Astrocyte (in vitro differentiated cells and primary cell): ENCODE results near the gene TTLL5. TPM values are rescaled to one million over a fixed set of nuclear protein-coding genes. Genes with fewer than 3 reads are reported as not detected.

Experiments
- DNase-seq: peaks from one replicate; pipeline ENCODE4 v3.0.0-alpha.2; 2010; ENCODE audit warnings: low read depth
- FAIRE-seq: peaks from 2 replicates; lab custom pipeline; 2011; peaks lifted over from hg19 to GRCh38; lab: Jason Lieb, UNC
- H2AFZ ChIP-seq: 2 replicates; pipeline ENCODE4 v1.6.0; 2012; ENCODE audit warnings: low read depth, low read length, inconsistent platforms
- H3K27ac ChIP-seq: 2 replicates; pipeline ENCODE4 v1.5.1; 2011; ENCODE audit warnings: low read depth, low read length, inconsistent platforms
- H3K27me3 ChIP-seq: 2 replicates; pipeline ENCODE4 v1.6.0; 2011; ENCODE audit warnings: low read length, inconsistent platforms; ENCODE audit not compliant: insufficient read depth
- H3K36me3 ChIP-seq: 2 replicates; pipeline ENCODE4 v1.5.1; 2011; ENCODE audit warnings: low read length, inconsistent platforms; ENCODE audit not compliant: insufficient read depth
- H3K4me1 ChIP-seq: 2 replicates; pipeline ENCODE4 v1.5.1; 2011; ENCODE audit warnings: low read length, inconsistent platforms; ENCODE audit not compliant: insufficient read depth
- H3K4me2 ChIP-seq: 2 replicates; pipeline ENCODE4 v1.6.0; 2012; ENCODE audit warnings: low read length, inconsistent platforms
- H3K4me3 ChIP-seq: 2 replicates; pipeline ENCODE4 v1.5.1; 2011; ENCODE audit warnings: low read depth, mild to moderate bottlenecking, low read length, inconsistent platforms; ENCODE audit not compliant: insufficient read depth
- H3K79me2 ChIP-seq: 2 replicates; pipeline ENCODE4 v1.6.0; 2012; ENCODE audit warnings: mild to moderate bottlenecking, low read length, inconsistent platforms; ENCODE audit not compliant: insufficient read depth
- H3K9ac ChIP-seq: 2 replicates; pipeline ENCODE4 v1.6.0; 2012; ENCODE audit warnings: mild to moderate bottlenecking, low read length, inconsistent platforms
- H3K9me3 ChIP-seq: 2 replicates; pipeline ENCODE4 v1.5.1; 2012; ENCODE audit warnings: low read depth, mild to moderate bottlenecking, low read length, inconsistent platforms; ENCODE audit not compliant: insufficient read depth
- H4K20me1 ChIP-seq: 2 replicates; pipeline ENCODE4 v1.6.0; 2012; ENCODE audit warnings: low read length, inconsistent platforms; ENCODE audit not compliant: insufficient read depth
- H3K27ac Mint-ChIP-seq: one replicate; pipeline ENCODE4 v1.8.0; 2021; ENCODE audit warnings: mild to moderate bottlenecking, mixed read lengths; ENCODE audit not compliant: unreplicated experiment
- H3K27me3 Mint-ChIP-seq: one replicate; pipeline ENCODE4 v1.8.0; 2021; ENCODE audit warnings: low read depth, mixed read lengths; ENCODE audit not compliant: unreplicated experiment
- H3K36me3 Mint-ChIP-seq: one replicate; pipeline ENCODE4 v1.8.0; 2021; ENCODE audit warnings: low read depth, mixed read lengths; ENCODE audit not compliant: unreplicated experiment
- H3K4me1 Mint-ChIP-seq: one replicate; pipeline ENCODE4 v1.8.0; 2021; ENCODE audit warnings: low read depth, mixed read lengths; ENCODE audit not compliant: unreplicated experiment
- H3K4me3 Mint-ChIP-seq: one replicate; pipeline ENCODE4 v1.8.0; 2021; ENCODE audit warnings: mild to moderate bottlenecking, moderate library complexity, mixed read lengths; ENCODE audit not compliant: unreplicated experiment
- H3K9me3 Mint-ChIP-seq: one replicate; pipeline ENCODE4 v1.8.0; 2021; ENCODE audit warnings: mild to moderate bottlenecking, mixed read lengths; ENCODE audit not compliant: unreplicated experiment
- EZH2 ChIP-seq: IDR thresholded peaks from 2 replicates; pipeline ENCODE4 v1.6.1; 2012; ENCODE audit warnings: mild to moderate bottlenecking, low read length, inconsistent platforms; ENCODE audit not compliant: insufficient read depth
- total RNA-seq: library from RNA; stranded (reverse); gene quantifications from 2 replicates; pipeline ENCODE4 v1.2.1, GENCODE V29; 2021

TTLL5 gene
- total RNA-seq, 1 donor from 2014 or later, result 24.0 TPM

DNA sequence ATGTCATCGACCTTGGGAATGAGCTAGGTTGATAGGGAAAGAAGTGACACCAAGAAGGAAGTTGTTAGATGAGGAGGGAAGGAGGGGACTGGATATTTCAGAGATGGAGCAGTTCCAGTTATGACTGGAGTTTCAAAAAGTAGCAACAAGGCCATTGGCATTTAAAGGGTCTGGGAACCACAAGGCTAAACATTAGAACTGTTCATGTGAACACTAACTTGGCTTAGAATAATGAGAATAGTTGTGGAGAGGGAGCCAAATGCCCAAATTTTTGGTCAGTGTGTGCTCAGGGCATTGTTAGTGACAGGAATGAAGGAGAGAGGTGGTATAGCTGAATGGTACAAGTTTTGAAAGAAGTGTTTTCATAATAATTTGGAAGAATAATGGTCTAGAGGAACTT, 341.3 kb downstream of the TTLL5 start:
- no peaks in the 10 kb centered on the region for H3K27me3 Mint-ChIP-seq
- no peaks in the 10 kb centered on the region for H3K4me1 Mint-ChIP-seq
- Histone ChIP-seq H3K4me2 (no peak overlapping the region), H3K9ac (no peak overlapping the region), H3K27me3 (no peaks in the 10 kb centered on the region), H2AFZ (no peak overlapping the region), H3K27ac (no peak overlapping the region), H3K9me3 (no peaks in the 10 kb centered on the region), H3K4me1 (no peaks in the 10 kb centered on the region), H3K36me3 (peaks cover 10% of the 10 kb centered on the region), H4K20me1 (peaks cover 7% of the 10 kb centered on the region), H3K79me2 (no peaks in the 10 kb centered on the region), H3K4me3 (no peak overlapping the region)
- TF ChIP-seq EZH2, result no peak
- FAIRE-seq (no peak), DNase-seq (no peak)
- no peak overlapping the region for H3K27ac Mint-ChIP-seq
- no peak overlapping the region for H3K4me3 Mint-ChIP-seq
- H3K36me3 Mint-ChIP-seq, result peaks cover 34% of the 10 kb centered on the region
- H3K9me3 Mint-ChIP-seq, result peaks cover 3% of the 10 kb centered on the region

Other genes starting within 250 kb of the TTLL5 start
- gene JDP2, start 233.2 kb upstream of the TTLL5 start, total RNA-seq, result 79.5 and 80.6 TPM in 2 replicates
- gene BATF, start 138.8 kb upstream of the TTLL5 start, total RNA-seq, result not detected in 2 replicates
- gene FLVCR2, start 82.6 kb upstream of the TTLL5 start, total RNA-seq, result 3.1 and 6.2 TPM in 2 replicates
- 22.2 and 23.1 TPM in 2 replicates for gene ERG28, start 370 bp upstream of the TTLL5 start, total RNA-seq